GM12878 (cell line): Measurements from ENCODE around the gene ARSI.

Source experiments
- FOS ChIP-seq: IDR thresholded peaks from 3 replicates; pipeline ENCODE4 v1.6.1; 2011; ENCODE audit warnings: borderline replicate concordance; ENCODE audit not compliant: insufficient read length; ENCODE audit errors: extremely low read depth
- RAD21 ChIP-seq: IDR thresholded peaks from 2 replicates; pipeline ENCODE4 v1.6.1; 2011; ENCODE audit warnings: mild to moderate bottlenecking, low read depth, low read length, moderate library complexity; ENCODE audit not compliant: insufficient read depth
- TF ChIP-seq, protein P1 (sequence below): fragments of 450-650 bp; IDR thresholded peaks from 2 replicates; pipeline ENCODE4 v1.6.1; 2016; ENCODE audit warnings: mild to moderate bottlenecking
- TF ChIP-seq, protein P2 (sequence below): IDR thresholded peaks from 2 replicates; pipeline ENCODE4 v1.6.1; 2011; ENCODE audit warnings: mild to moderate bottlenecking, low read depth, low read length, moderate library complexity; ENCODE audit not compliant: insufficient replicate concordance

DNA sequence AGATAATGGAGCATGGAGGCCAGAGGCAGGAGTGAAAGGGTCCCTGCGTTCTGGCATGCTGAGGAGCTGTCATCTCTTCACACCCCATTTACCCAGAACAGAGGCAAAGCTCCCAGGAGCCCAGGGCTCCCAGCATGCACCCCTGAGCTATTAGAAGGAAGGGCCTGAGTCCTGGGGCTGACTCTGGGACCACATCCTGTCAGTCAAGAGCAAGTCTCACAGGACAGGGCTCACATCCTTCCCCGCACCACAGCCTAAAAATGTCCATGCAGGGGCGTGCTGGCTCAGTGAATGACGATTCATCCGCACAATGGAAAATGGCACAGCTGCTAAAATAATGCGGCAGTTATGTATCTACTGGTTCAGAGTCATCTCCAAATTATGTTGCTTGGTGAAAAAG, 44.6 kb downstream of the ARSI start:
- TF ChIP-seq, protein P1, sequence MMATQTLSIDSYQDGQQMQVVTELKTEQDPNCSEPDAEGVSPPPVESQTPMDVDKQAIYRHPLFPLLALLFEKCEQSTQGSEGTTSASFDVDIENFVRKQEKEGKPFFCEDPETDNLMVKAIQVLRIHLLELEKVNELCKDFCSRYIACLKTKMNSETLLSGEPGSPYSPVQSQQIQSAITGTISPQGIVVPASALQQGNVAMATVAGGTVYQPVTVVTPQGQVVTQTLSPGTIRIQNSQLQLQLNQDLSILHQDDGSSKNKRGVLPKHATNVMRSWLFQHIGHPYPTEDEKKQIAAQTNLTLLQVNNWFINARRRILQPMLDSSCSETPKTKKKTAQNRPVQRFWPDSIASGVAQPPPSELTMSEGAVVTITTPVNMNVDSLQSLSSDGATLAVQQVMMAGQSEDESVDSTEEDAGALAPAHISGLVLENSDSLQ: peak; percentile 81
- TF ChIP-seq RAD21 (no peak), FOS (no peak)
- TF ChIP-seq, protein P2, sequence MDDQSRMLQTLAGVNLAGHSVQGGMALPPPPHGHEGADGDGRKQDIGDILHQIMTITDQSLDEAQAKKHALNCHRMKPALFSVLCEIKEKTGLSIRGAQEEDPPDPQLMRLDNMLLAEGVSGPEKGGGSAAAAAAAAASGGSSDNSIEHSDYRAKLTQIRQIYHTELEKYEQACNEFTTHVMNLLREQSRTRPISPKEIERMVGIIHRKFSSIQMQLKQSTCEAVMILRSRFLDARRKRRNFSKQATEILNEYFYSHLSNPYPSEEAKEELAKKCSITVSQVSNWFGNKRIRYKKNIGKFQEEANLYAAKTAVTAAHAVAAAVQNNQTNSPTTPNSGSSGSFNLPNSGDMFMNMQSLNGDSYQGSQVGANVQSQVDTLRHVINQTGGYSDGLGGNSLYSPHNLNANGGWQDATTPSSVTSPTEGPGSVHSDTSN: peak; percentile 75
